Activated naive CD4-positive, alpha-beta T cell treated with anti-CD3 and anti-CD28 coated beads for 36 hours (primary cell): ENCODE data around the gene NKX1-1. TPM values are rescaled to one million over a fixed set of nuclear protein-coding genes. Genes with fewer than 3 reads are reported as not detected.

Experiments used
- CTCF ChIA-PET: fragments of 350-600 bp; sonication (Branson Sonifier 250); formaldehyde crosslinking; loops from one replicate; lab custom pipeline; 2021; ENCODE audit warnings: antibody characterized with exemption; lab: Charles Lee
- DNase-seq: peaks from one replicate; pipeline ENCODE4 v3.0.0-alpha.2; 2020
- H3K27ac Mint-ChIP-seq: one replicate; pipeline ENCODE4 v1.8.0; 2021; ENCODE audit warnings: mild to moderate bottlenecking, mixed read lengths
- H3K27me3 Mint-ChIP-seq: one replicate; pipeline ENCODE4 v1.8.0; 2021; ENCODE audit warnings: low read depth, mixed read lengths
- H3K36me3 Mint-ChIP-seq: one replicate; pipeline ENCODE4 v1.8.0; 2021; ENCODE audit warnings: low read depth, mixed read lengths
- H3K4me1 Mint-ChIP-seq: one replicate; pipeline ENCODE4 v1.8.0; 2021; ENCODE audit warnings: low read depth, mixed read lengths
- H3K4me3 Mint-ChIP-seq: one replicate; pipeline ENCODE4 v1.8.0; 2021; ENCODE audit warnings: mild to moderate bottlenecking, moderate library complexity, mixed read lengths
- H3K9me3 Mint-ChIP-seq: one replicate; pipeline ENCODE4 v1.8.0; 2021; ENCODE audit warnings: mixed read lengths
- intact Hi-C: fragments of 100-400 bp; cut with micrococcal nuclease; formaldehyde crosslinking; loops from one replicate; pipeline ENCODE4 v1.15.1; 2023
- total RNA-seq, 2 experiments: library from RNA; stranded (reverse); gene quantifications; one replicate each; pipeline ENCODE4 v1.2.3, GENCODE V29; 2021

NKX1-1 gene
- total RNA-seq, 2 experiments from 2014 or later = not detected

- no peak for DNase-seq
- no peaks in the 10 kb centered on the region for H3K4me1 Mint-ChIP-seq
- no peaks in the 10 kb centered on the region for H3K36me3 Mint-ChIP-seq
- no peak overlapping the region for H3K27ac Mint-ChIP-seq
- no peaks in the 10 kb centered on the region for H3K27me3 Mint-ChIP-seq
- CTCF ChIA-PET = no interaction called here
- intact Hi-C loops = no loop called here
- no peaks in the 10 kb centered on the region for H3K9me3 Mint-ChIP-seq
- H3K4me3 Mint-ChIP-seq = no peak overlapping the region
Measured at GRCh38 chr4:1360423-1361283, 45.6 kb downstream of the NKX1-1 start.

- Mint-ChIP-seq H3K27me3 (no peaks in the 10 kb centered on the region), H3K9me3 (no peaks in the 10 kb centered on the region), H3K4me3 (no peak overlapping the region), H3K4me1 (no peaks in the 10 kb centered on the region), H3K36me3 (no peaks in the 10 kb centered on the region), H3K27ac (no peak overlapping the region)
- DNase-seq = no peak
- CTCF ChIA-PET = no interaction called here
- intact Hi-C loops = loop anchor here (10.0 kb wide), 1 partner anchor 155 kb away; no protein-coding TSS in a partner anchor
Measured at GRCh38 chr4:1359976-1360375, 46.3 kb downstream of the NKX1-1 start.

- no peak overlapping the region for H3K4me3 Mint-ChIP-seq
- CTCF ChIA-PET = interaction anchor here (0.5 to 0.8 kb wide), 2 partner anchors 59 to 228 kb away, joined by 3 read pairs; no protein-coding TSS in a partner anchor
- DNase-seq = no peak
- H3K27me3 Mint-ChIP-seq = no peaks in the 10 kb centered on the region
- no peaks in the 10 kb centered on the region for H3K36me3 Mint-ChIP-seq
- H3K9me3 Mint-ChIP-seq = no peaks in the 10 kb centered on the region
- intact Hi-C loops = loop anchor here (10.0 kb wide), 1 partner anchor 156 kb away; no protein-coding TSS in a partner anchor
- no peaks in the 10 kb centered on the region for H3K4me1 Mint-ChIP-seq
- H3K27ac Mint-ChIP-seq = no peak overlapping the region
Measured at GRCh38 chr4:1359144-1359501, 47.1 kb downstream of the NKX1-1 start.

GRCh38 chr4:1358421-1359143 is 47.7 kb downstream of the NKX1-1 start:
- no peak overlapping the region for H3K27ac Mint-ChIP-seq
- intact Hi-C loops = loop anchor here (10.0 kb wide), 1 partner anchor 156 kb away; no protein-coding TSS in a partner anchor
- no peaks in the 10 kb centered on the region for H3K36me3 Mint-ChIP-seq
- no peak overlapping the region for H3K4me3 Mint-ChIP-seq
- CTCF ChIA-PET = interaction anchor here (0.8 to 1.0 kb wide), 2 partner anchors 91 to 228 kb away, joined by 3 read pairs; no protein-coding TSS in a partner anchor
- no peaks in the 10 kb centered on the region for H3K27me3 Mint-ChIP-seq
- no peak for DNase-seq
- no peaks in the 10 kb centered on the region for H3K9me3 Mint-ChIP-seq
- no peaks in the 10 kb centered on the region for H3K4me1 Mint-ChIP-seq

- CTCF ChIA-PET = interaction anchor here (0.6 to 1.0 kb wide), 3 partner anchors 11 to 124 kb away, joined by 3 to 4 read pairs (median 3); partner anchors contain the start of gene UVSSA
- intact Hi-C loops = loop anchor here (2.0 to 10.0 kb wide), 2 partner anchors 157 to 271 kb away; no protein-coding TSS in a partner anchor
- Mint-ChIP-seq H3K4me3 (no peak overlapping the region), H3K9me3 (no peaks in the 10 kb centered on the region), H3K4me1 (no peaks in the 10 kb centered on the region), H3K36me3 (peaks cover 3% of the 10 kb centered on the region), H3K27ac (no peak overlapping the region), H3K27me3 (no peaks in the 10 kb centered on the region)
- DNase-seq = no peak
Measured at GRCh38 chr4:1357356-1358248, 48.6 kb downstream of the NKX1-1 start.

GRCh38 chr4:1356181-1356998 is 49.9 kb downstream of the NKX1-1 start:
- no peak overlapping the region for H3K27ac Mint-ChIP-seq
- no peak overlapping the region for H3K4me3 Mint-ChIP-seq
- H3K9me3 Mint-ChIP-seq = no peaks in the 10 kb centered on the region
- DNase-seq = peak; percentile 53
- CTCF ChIA-PET = interaction anchor here (0.6 to 1.4 kb wide), 10 partner anchors 8 to 498 kb away, joined by 3 to 7 read pairs (median 4); partner anchors contain the start of gene UVSSA
- H3K36me3 Mint-ChIP-seq = peaks cover 4% of the 10 kb centered on the region
- intact Hi-C loops = loop anchor here (2.0 to 10.0 kb wide), 2 partner anchors 158 to 272 kb away; no protein-coding TSS in a partner anchor
- H3K4me1 Mint-ChIP-seq = peaks cover 7% of the 10 kb centered on the region
- H3K27me3 Mint-ChIP-seq = no peaks in the 10 kb centered on the region

GRCh38 chr4:1355378-1355777 is 50.9 kb downstream of the NKX1-1 start:
- Mint-ChIP-seq H3K27ac (no peak overlapping the region), H3K36me3 (peaks cover 4% of the 10 kb centered on the region), H3K9me3 (no peaks in the 10 kb centered on the region), H3K27me3 (no peaks in the 10 kb centered on the region), H3K4me1 (peaks cover 9% of the 10 kb centered on the region), H3K4me3 (no peak overlapping the region)
- no peak for DNase-seq
- CTCF ChIA-PET = interaction anchor here (0.7 to 1.4 kb wide), 5 partner anchors 7 to 274 kb away, joined by 3 to 7 read pairs (median 4); no protein-coding TSS in a partner anchor
- intact Hi-C loops = loop anchor here (10.0 kb wide), 1 partner anchor 159 kb away; no protein-coding TSS in a partner anchor

GRCh38 chr4:1354983-1355275 is 51.3 kb downstream of the NKX1-1 start:
- CTCF ChIA-PET = interaction anchor here (1.1 to 1.4 kb wide), 2 partner anchors 10 to 224 kb away, joined by 4 to 7 read pairs; no protein-coding TSS in a partner anchor
- DNase-seq = no peak
- Mint-ChIP-seq H3K36me3 (peaks cover 4% of the 10 kb centered on the region), H3K27ac (no peak overlapping the region), H3K27me3 (no peaks in the 10 kb centered on the region), H3K4me3 (no peak overlapping the region), H3K9me3 (no peaks in the 10 kb centered on the region), H3K4me1 (peaks cover 13% of the 10 kb centered on the region)
- intact Hi-C loops = loop anchor here (10.0 kb wide), 1 partner anchor 160 kb away; no protein-coding TSS in a partner anchor

GRCh38 chr4:1354136-1354982 is 51.9 kb downstream of the NKX1-1 start:
- peaks cover 17% of the 10 kb centered on the region for H3K4me1 Mint-ChIP-seq
- H3K27me3 Mint-ChIP-seq = no peaks in the 10 kb centered on the region
- intact Hi-C loops = loop anchor here (10.0 kb wide), 1 partner anchor 160 kb away; no protein-coding TSS in a partner anchor
- peaks cover 4% of the 10 kb centered on the region for H3K36me3 Mint-ChIP-seq
- CTCF ChIA-PET = interaction anchor here (0.6 to 1.1 kb wide), 4 partner anchors 24 to 1159 kb away, joined by 3 to 4 read pairs (median 3); no protein-coding TSS in a partner anchor
- no peak for DNase-seq
- H3K9me3 Mint-ChIP-seq = no peaks in the 10 kb centered on the region
- H3K4me3 Mint-ChIP-seq = no peak overlapping the region
- H3K27ac Mint-ChIP-seq = no peak overlapping the region
